Gastrocnemius medialis (tissue), 4 donors: ENCODE results near the gene TSPAN12.

ENCODE experiments used
- POLR2A ChIP-seq, 2 donors: fragments of 450-650 bp; IDR thresholded peaks; one replicate each; pipeline ENCODE4 v1.6.1; 2017; ENCODE audit warnings: antibody characterized with exemption in 2 of 2, mild to moderate bottlenecking in 2 of 2, moderate library complexity in 2 of 2
- TF ChIP-seq, protein P1 (sequence below), 5 experiments: fragments of 450-650 bp in 3 of 5; fragments of 200-600 bp in 2 of 5; sonication (generic) in 2 of 5; IDR thresholded peaks in 4 of 5; conservative IDR thresholded peaks in 1 of 5; 1 replicate in 4 of 5; 2 replicates in 1 of 5; pipeline ENCODE4 v1.5.1; 2016 to 2019; ENCODE audit warnings: antibody characterized with exemption in 5 of 5, mild to moderate bottlenecking in 3 of 5, moderate library complexity in 3 of 5

DNA sequence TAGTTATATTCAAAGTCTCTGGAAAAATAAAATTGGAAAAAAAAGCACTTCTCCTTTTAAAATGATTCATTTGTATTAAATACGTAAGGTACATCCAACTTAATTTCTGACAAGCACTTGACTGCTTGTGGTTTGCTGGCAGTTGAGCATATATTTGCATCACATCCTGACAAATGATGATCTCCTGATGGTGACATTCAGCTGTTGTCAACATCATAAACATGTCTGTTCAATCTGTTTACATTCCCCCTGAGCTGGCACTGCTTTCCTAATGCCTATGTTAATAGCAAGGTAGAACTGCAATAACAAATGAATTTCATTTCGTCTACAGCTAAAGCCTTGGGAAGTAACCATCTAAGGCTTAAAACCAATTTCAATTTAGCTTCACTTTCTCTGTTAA, 24.4 kb downstream of the TSPAN12 start:
- TF ChIP-seq, protein P1, sequence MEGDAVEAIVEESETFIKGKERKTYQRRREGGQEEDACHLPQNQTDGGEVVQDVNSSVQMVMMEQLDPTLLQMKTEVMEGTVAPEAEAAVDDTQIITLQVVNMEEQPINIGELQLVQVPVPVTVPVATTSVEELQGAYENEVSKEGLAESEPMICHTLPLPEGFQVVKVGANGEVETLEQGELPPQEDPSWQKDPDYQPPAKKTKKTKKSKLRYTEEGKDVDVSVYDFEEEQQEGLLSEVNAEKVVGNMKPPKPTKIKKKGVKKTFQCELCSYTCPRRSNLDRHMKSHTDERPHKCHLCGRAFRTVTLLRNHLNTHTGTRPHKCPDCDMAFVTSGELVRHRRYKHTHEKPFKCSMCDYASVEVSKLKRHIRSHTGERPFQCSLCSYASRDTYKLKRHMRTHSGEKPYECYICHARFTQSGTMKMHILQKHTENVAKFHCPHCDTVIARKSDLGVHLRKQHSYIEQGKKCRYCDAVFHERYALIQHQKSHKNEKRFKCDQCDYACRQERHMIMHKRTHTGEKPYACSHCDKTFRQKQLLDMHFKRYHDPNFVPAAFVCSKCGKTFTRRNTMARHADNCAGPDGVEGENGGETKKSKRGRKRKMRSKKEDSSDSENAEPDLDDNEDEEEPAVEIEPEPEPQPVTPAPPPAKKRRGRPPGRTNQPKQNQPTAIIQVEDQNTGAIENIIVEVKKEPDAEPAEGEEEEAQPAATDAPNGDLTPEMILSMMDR (IDR thresholded peaks at IDR 0.05 in 4 of 5, conservative IDR thresholded peaks at IDR 0.05 in 1 of 5), result no peak
- TF ChIP-seq POLR2A (IDR thresholded peaks at IDR 0.05), result no peak
